ENCODE measurements around the gene ASCL1.

ASCL1 gene

GRCh38 chr12:102970780-102971179, 13.3 kb downstream of the ASCL1 start:
- TF ChIP-seq CTCF (IDR thresholded peaks at IDR 0.05; ENCODE audit: extremely low read depth, insufficient read depth, missing control alignments) = no peak

GRCh38 chr12:102971227-102971626, 13.8 kb downstream of the ASCL1 start:
- no peak for DNase-seq (ENCODE audit: low spot score)
- in situ Hi-C loops (cut with MboI; ENCODE audit: low pct_unique_long_range_greater_than_20kb, low sequenced_read_pairs, unreplicated experiment) = no loop called here
- TF ChIP-seq CTCF (IDR thresholded peaks at IDR 0.05; ENCODE audit: extremely low read depth, insufficient read depth, missing control alignments) = no peak

More at GRCh38 chr12:102970780-102971179, 13.3 kb downstream of the ASCL1 start:
- in situ Hi-C loops (cut with MboI; ENCODE audit: low pct_unique_long_range_greater_than_20kb, low sequenced_read_pairs, unreplicated experiment) = no loop called here
- DNase-seq (ENCODE audit: low spot score) = no peak

- in situ Hi-C loops (cut with MboI; ENCODE audit: low pct_unique_long_range_greater_than_20kb, low sequenced_read_pairs, unreplicated experiment) = no loop called here
- no peak for TF ChIP-seq CTCF (IDR thresholded peaks at IDR 0.05; ENCODE audit: extremely low read depth, insufficient read depth, missing control alignments)
- no peak for DNase-seq (ENCODE audit: low spot score)
Measured at GRCh38 chr12:102973583-102973982, 16.1 kb downstream of the ASCL1 start.

- no peak for TF ChIP-seq CTCF (IDR thresholded peaks at IDR 0.05; ENCODE audit: extremely low read depth, insufficient read depth, missing control alignments)
- no peak for DNase-seq (ENCODE audit: low spot score)
- in situ Hi-C loops (cut with MboI; ENCODE audit: low pct_unique_long_range_greater_than_20kb, low sequenced_read_pairs, unreplicated experiment) = no loop called here
Measured at GRCh38 chr12:102976609-102977280, 19.3 kb downstream of the ASCL1 start.

- in situ Hi-C loops (cut with MboI; ENCODE audit: low pct_unique_long_range_greater_than_20kb, low sequenced_read_pairs, unreplicated experiment) = no loop called here
Measured at GRCh38 chr12:102977945-102978706, 20.7 kb downstream of the ASCL1 start.

GRCh38 chr12:102980350-102980749, 22.9 kb downstream of the ASCL1 start:
- no peak for DNase-seq (ENCODE audit: low spot score)
- no peak for TF ChIP-seq CTCF (IDR thresholded peaks at IDR 0.05; ENCODE audit: extremely low read depth, insufficient read depth, missing control alignments)
- in situ Hi-C loops (cut with MboI; ENCODE audit: low pct_unique_long_range_greater_than_20kb, low sequenced_read_pairs, unreplicated experiment) = no loop called here

More at GRCh38 chr12:102977945-102978706, 20.7 kb downstream of the ASCL1 start:
- no peak for DNase-seq (ENCODE audit: low spot score)
- no peak for TF ChIP-seq CTCF (IDR thresholded peaks at IDR 0.05; ENCODE audit: extremely low read depth, insufficient read depth, missing control alignments)

Data from GM13977 (cell line).